SKM-1 (cell line): Measurements from ENCODE around the gene VASH1.

Experiments
- DNase-seq: peaks from one replicate; lab custom pipeline; 2025; ENCODE audit not compliant: unreplicated experiment; lab: John Stamatoyannopoulos, UW

Gene VASH1

DNA sequence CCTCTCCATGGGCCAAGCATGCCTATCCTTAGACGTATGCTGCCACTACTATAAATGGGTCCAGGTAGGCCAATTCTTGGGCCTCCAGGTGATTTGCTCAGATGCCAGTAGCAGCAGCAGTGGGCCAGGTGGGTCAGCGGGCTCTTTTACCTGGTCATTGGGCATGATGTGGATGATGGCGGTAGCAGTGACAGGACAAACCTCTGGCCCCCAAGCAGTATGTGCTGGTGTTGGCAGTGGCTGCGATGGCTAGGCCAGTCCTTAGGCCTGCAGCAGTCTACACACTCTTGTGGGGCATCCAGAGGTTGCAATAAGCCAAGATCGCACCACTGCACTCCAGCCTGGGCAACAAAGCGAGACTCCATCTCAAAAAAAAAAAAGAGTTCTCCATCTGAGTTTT, 19.1 kb upstream of the VASH1 start:
- no peak for DNase-seq

DNA sequence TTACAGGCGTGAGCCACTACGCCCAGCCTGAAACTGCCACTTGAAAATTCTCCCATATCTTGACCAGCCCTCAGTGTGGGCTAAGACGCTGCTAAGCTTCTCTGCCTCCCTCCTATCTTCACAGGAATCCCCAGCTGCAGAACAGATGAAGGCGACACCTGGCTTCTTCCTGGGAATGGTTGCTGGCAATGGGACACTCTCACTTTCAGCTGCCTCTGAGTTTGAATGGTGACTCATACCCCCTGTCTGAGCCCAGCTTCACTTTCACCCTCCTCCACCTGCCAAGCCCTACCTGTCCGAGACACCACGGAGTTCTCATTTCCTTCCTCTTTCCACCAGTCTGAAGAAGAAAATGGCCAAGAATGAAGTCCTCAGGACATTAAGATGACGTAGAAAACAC, 18.3 kb upstream of the VASH1 start:
- peak; percentile 33 for DNase-seq

- DNase-seq = no peak
Observed at GRCh38 chr14:76752744-76753143, 8.5 kb upstream of the VASH1 start.

DNA sequence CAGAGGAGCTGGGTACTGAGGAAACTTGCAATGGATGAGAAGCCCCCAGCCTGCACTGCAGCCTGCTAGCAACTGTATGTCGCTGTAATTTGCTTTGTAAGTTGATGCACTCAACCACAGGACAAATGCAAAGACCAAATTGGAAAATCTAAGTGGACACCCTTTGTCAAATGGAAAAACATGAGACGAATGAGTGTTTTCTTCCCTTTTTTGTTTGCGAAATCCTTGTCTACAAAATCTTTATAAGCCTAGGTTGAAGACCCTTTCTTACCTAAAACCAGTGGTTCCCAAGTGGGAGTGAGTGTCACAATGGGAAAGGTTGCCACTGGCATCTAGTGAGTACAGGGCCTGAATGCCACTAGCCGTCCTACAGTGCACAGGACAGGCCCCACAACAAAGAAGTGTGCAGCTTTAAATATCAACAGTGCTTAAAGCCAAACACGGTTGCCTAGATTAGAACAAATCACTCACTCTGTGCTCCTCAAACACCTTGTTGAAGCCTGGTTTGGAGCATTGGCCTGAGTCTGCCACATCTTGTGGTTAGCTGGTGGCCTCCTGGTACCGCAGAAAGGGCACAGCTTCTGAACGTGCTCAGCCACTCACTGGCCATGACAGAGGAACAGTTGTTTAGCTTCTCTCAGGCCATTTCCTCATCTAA, 7.6 kb upstream of the VASH1 start:
- DNase-seq = no peak

DNA sequence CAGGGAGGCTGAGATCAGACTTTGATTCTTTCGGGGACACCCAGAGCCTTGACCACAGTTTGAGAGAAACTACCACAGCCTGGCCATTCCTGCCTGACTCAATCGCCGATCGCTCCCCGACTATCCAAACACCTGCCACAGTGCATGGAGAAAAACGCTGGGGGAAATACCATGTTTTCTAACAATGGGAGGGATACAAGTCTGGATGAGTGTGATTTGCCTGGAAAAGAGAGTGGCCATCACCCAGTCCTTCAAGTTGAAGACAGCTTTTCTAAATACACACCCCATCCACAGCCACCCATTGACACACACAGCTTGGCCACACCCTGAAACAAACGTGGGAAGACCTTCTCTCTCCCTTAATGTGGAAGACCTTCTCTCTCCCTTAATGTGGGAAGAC, 6.7 kb upstream of the VASH1 start:
- DNase-seq = no peak

- DNase-seq = no peak
Observed at GRCh38 chr14:76755610-76756370, 5.5 kb upstream of the VASH1 start.

- DNase-seq = no peak
Observed at GRCh38 chr14:76756371-76756750, 4.9 kb upstream of the VASH1 start.

- no peak for DNase-seq
Observed at GRCh38 chr14:76759589-76759988, 1.7 kb upstream of the VASH1 start.

GRCh38 chr14:76760331-76761135, 735 bp upstream of the VASH1 start:
- no peak for DNase-seq

DNA sequence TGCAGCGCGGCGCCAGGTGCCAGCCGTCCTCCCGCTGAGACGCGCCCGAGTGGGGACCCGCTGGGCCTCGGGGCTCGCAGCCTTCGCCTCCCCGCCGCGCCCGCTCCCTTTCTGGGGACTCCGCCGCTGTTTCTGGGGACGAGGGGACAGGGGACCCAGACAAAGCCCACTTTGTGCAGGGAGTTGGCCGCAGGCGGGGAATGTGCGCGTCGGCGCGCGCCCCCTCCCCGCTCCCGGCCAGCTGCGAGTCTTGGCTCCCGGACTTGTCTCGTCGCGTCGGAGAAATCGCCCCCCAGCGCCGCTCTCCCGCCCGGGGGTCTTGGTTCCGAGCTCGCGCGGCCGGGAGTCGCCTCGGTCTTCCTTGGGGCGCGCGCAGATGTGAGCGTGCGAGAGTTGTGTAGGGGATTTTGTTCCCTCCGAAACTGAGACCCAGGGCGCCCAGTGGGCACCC, 717 bp downstream of the VASH1 start:
- no peak for DNase-seq

GRCh38 chr14:76762411-76763095, 1.3 kb downstream of the VASH1 start:
- DNase-seq = no peak

- no peak for DNase-seq
Observed at GRCh38 chr14:76763096-76764041, 2.1 kb downstream of the VASH1 start.

DNA sequence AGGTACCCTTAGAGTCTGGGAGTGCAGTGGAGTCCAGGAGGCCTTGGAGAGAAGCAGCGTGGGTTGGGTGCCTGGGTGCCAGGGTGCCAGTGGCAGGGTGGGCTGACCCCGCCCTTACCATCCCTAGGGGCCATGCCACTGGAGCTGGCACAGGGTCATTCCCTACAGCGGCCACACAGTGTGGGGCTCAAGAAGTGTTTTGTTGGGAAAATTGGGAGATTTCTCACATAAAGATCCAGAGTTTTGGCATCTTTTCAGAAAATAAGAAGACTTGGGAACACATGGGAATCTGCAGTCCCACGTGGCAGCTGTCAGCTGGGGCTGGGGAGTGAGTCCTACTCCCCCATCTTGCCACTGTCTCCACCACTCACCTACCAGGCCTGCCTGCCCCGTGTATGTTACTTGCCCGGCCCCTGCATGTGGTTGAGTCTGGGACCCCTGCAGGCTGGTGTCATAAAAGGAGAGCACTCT, 4.2 kb downstream of the VASH1 start:
- DNase-seq = no peak

- DNase-seq = peak; percentile 58
Observed at GRCh38 chr14:76767681-76768656, 6.7 kb downstream of the VASH1 start.

DNA sequence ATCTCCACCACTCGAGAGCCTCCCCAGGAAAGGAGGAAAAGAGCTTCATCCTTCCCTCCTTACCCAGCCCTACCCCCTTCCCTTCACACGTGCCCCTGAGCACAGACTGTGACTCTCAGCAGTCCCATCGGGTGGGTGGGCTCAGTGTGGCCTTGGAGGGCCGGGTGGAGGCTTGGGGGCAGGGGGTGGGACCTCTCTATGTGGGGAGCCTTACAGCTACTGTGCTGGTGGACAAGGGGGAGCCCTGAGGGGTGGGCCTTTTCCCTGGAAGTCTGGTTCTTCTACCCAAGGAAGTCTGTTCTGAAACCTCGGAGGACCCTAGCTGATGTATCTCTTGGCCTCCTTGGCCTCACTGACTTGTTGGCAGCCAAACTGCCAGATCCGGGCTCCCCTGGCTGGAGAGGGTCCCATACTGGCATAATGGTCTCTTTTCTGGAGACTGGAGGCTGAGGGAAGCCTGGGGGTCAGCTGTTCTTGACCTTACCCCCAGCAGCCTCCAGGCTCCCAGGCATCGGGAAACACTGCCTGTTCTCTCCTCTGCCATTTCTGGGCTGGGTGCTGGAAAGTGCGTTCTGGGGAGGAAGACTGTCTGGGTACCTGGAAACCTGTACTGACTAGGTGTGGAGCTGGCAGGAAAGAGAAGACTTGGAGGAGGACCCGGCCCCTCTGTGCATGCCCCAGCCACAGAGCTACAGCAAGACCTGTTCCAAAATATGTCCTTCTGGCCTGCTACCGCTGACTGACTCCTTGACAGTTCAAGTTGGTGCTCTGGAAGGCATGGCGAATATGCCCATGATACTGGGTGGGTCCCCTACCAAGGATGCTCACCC, 7.6 kb downstream of the VASH1 start:
- DNase-seq = no peak

GRCh38 chr14:76769636-76770292, 8.5 kb downstream of the VASH1 start:
- DNase-seq = no peak
